HTERT RPE-1 (cell line): Measurements from ENCODE around the gene GMEB1.
"Not testable (repeated sequence)": the region's sequence is repeated elsewhere in the genome, so short reads cannot be mapped to it uniquely, and the experiment has no call there.

Experiments
- in situ Hi-C: fragments of 300-500 bp; cut with MboI; formaldehyde crosslinking; loops from 4 replicates; pipeline ENCODE4 v1.14.3; 2020; ENCODE audit warnings: low sequenced_read_pairs

Gene GMEB1

GRCh38 chr1:28750330-28750729 lies 81.7 kb downstream of the GMEB1 start:
- in situ Hi-C loops = no loop called here

DNA sequence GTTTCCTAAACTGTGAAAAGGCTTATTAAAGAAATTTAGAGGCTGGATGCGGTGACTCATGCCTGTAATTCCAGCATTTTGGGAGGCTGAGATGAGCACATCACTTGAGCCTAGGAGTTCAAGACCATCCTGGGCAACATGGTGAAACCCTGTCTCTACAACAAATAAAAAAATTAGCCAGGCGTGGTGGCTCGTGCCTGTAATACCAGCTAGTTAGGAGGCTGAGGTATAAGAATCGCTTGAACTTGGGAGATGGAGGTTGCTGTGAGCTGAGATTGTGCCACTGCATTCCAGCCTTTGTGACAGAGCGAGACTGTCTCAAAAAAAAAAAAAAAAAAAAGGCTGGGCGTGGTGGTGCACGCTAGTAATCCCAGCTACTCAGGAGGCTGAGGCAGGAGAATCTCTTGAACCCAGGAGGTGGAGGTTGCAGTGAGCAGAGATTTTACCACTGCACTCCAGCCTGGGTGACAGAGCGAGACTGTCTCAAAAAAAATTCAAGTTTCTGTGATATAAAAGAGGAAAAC lies 82.2 kb downstream of the GMEB1 start:
- in situ Hi-C loops = not testable (repeated sequence)

- in situ Hi-C loops = no loop called here
These were observed 82.9 kb downstream of the GMEB1 start for GRCh38 chr1:28751315-28752060.

- in situ Hi-C loops = no loop called here
These were observed 87.1 kb downstream of the GMEB1 start for GRCh38 chr1:28755701-28756100.

DNA sequence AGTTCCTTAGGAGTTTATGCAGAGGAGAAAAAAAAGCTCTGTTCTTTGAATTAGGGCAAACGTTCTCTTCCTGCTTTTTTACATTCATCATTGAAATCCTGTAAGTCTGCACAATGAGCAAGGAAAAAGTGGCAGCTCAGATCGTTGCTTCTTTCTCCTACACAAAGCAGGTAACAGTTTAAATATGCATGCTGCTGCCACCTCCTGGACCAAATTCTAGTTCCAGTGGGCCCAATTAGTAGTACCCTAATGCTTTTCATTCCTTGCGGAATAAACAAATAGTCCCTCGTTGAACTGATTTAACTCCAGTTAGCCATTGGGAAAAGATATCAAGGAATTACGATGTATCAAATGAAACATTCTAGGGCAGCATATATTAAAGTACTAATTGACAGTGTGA lies 88.3 kb downstream of the GMEB1 start:
- in situ Hi-C loops = no loop called here

DNA sequence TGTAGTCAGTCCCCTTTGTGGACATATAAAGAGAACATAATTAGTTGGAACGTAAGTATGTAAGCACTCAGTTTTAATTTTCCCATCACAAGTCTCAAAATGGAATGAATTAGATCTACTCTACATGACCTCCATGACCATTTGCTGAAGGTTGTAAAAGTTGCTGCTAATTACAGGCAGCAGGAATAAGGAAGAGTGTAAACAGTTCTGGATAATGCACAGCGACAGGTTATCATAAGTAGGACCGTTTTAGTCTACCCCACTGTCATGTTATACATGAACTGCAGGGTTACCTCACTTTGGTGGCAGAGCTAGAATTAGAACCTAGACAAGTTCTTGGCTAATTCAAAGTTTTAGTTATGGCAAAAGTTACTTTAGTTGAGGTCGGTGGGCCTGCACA lies 89.8 kb downstream of the GMEB1 start:
- in situ Hi-C loops = no loop called here

DNA sequence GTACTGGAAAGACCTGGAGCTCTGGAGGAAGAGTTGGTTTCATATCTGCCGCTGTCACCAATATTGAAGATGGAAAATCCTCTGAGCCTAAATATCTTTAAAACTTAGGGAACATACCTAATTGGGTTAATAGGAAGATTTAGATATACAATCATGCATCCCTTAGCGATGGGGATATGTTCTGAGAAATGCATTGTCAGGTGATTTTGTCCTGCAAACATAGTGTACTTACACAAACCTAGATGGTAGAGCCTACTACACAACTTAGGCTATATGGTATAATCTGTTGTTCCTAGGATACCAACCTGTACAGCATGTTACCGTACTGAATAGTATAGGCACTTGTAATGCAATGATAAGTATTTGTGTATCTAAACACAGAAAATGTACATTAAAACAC lies 90.7 kb downstream of the GMEB1 start:
- in situ Hi-C loops = no loop called here

DNA sequence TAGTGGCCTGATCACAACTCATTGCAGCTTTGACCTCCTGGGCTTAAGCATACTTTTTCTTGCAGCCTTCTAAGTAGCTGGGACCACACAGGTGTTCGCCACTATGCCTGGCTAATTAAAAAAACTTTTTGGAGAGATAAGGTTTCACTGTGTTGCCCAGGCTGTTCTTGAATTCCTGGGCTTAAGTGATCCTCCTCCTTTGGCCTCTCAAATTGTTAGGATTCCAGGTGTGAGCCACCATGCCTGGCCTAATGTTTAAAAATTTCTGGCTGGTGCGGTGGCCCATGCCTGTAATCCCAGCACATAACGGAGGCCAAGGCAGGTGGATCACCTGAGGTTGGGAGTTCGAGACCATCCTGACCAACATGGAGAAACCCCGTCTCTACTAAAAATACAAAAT lies 92.6 kb downstream of the GMEB1 start:
- in situ Hi-C loops = no loop called here

DNA sequence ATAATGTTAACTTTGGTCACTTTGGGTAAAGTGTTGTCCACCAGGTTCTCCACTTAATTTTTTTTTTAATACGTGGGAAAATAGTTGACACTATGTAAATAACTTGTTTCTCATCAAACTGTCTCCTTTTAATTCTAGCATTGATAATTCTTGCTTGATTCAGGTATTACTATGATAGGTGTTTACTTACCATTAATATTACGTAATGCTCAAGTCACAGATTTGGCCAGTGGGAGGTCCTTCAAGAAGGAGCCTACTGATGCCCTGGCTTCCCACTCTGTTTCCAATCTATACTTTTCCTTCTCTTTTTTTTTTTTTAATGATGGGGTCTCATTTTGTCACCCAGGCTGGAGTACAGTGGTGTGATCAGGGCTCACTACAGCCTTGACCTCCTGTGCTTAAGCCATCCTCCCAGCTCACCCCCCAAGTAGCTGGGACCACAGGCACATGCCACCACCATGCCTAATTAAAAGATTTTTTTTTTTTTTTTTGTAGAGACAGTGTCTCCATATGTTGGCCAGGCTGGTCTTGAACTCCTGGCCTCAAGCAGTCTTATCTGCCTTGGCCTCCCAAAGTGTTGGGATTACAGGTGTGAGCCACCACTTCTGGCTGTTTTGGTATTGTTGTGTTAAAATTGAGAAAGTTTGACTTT lies 98.1 kb downstream of the GMEB1 start:
- in situ Hi-C loops = no loop called here
